Cardiac muscle cell (in vitro differentiated cells and primary cell): ENCODE measurements around the gene XXYLT1. TPM values are rescaled to one million over a fixed set of nuclear protein-coding genes. Genes with fewer than 3 reads are reported as not detected.

Experiments used
- DNase-seq, 2 donors: peaks; one replicate each; pipeline versions ENCODE4 v3.0.0 to v3.0.0-alpha.2; 2010 to 2017; ENCODE audit warnings: low read depth in 1 of 2, low spot score in 1 of 2
- H3K27ac ChIP-seq: fragments of 200-600 bp; sonication (generic); 2 replicates; pipeline ENCODE4 v1.5.1; 2016
- H3K27me3 ChIP-seq: fragments of 200-600 bp; sonication (generic); 2 replicates; pipeline ENCODE4 v1.6.0; 2016; ENCODE audit warnings: control low read depth
- H3K36me3 ChIP-seq: fragments of 200-600 bp; sonication (generic); 2 replicates; pipeline ENCODE4 v1.5.1; 2016; ENCODE audit warnings: control low read depth
- H3K4me1 ChIP-seq: fragments of 200-600 bp; sonication (generic); 2 replicates; pipeline ENCODE4 v1.8.1; 2017; ENCODE audit warnings: low read depth, mild to moderate bottlenecking, mixed run types
- H3K4me3 ChIP-seq: fragments of 200-600 bp; sonication (generic); 2 replicates; pipeline ENCODE4 v1.5.1; 2016; ENCODE audit warnings: mild to moderate bottlenecking
- H3K9me3 ChIP-seq: fragments of 200-600 bp; sonication (generic); 2 replicates; pipeline ENCODE4 v1.5.1; 2017; ENCODE audit warnings: low read depth, mild to moderate bottlenecking, control low read depth
- polyA plus RNA-seq: library from polyadenylated mRNA; unstranded; fragments of >200 nt; fragmentation: Nextera tagmentation; extraction: Ambion mirVana; gene quantifications from 2 replicates; pipeline ENCODE4 v1.2.1, GENCODE V29; 2016
- total RNA-seq: library from RNA; depleted of rRNA; stranded (reverse); fragments of >200 nt; gene quantifications from 2 replicates; pipeline ENCODE4 v1.2.3, GENCODE V29; 2016
- TF ChIP-seq, protein P1 (sequence below): IDR thresholded peaks from 2 replicates; pipeline ENCODE4 v1.5.1; 2012; ENCODE audit warnings: low read depth, mild to moderate bottlenecking, low read length

The XXYLT1 gene
- total and polyA plus RNA-seq, 2 experiments from 2014 or later = 52.5 to 62.2 TPM

GRCh38 chr3:195140410-195140809 lies 130.5 kb downstream of the XXYLT1 start:
- Histone ChIP-seq H3K4me1 (no peaks in the 10 kb centered on the region), H3K4me3 (no peak overlapping the region), H3K27ac (no peak overlapping the region), H3K27me3 (no peaks in the 10 kb centered on the region), H3K36me3 (no peaks in the 10 kb centered on the region), H3K9me3 (no peaks in the 10 kb centered on the region)
- DNase-seq = no peak
- TF ChIP-seq, protein P1, sequence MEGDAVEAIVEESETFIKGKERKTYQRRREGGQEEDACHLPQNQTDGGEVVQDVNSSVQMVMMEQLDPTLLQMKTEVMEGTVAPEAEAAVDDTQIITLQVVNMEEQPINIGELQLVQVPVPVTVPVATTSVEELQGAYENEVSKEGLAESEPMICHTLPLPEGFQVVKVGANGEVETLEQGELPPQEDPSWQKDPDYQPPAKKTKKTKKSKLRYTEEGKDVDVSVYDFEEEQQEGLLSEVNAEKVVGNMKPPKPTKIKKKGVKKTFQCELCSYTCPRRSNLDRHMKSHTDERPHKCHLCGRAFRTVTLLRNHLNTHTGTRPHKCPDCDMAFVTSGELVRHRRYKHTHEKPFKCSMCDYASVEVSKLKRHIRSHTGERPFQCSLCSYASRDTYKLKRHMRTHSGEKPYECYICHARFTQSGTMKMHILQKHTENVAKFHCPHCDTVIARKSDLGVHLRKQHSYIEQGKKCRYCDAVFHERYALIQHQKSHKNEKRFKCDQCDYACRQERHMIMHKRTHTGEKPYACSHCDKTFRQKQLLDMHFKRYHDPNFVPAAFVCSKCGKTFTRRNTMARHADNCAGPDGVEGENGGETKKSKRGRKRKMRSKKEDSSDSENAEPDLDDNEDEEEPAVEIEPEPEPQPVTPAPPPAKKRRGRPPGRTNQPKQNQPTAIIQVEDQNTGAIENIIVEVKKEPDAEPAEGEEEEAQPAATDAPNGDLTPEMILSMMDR = no peak

GRCh38 chr3:195139876-195140240 lies 131.1 kb downstream of the XXYLT1 start:
- Histone ChIP-seq H3K36me3 (no peaks in the 10 kb centered on the region), H3K4me1 (no peaks in the 10 kb centered on the region), H3K9me3 (no peaks in the 10 kb centered on the region), H3K27ac (no peak overlapping the region), H3K27me3 (no peaks in the 10 kb centered on the region), H3K4me3 (no peak overlapping the region)
- TF ChIP-seq, protein P1 = no peak
- DNase-seq = no peak

GRCh38 chr3:195139091-195139875 lies 131.7 kb downstream of the XXYLT1 start:
- TF ChIP-seq, protein P1 = no peak
- no peaks in the 10 kb centered on the region for H3K36me3 ChIP-seq
- no peak overlapping the region for H3K4me3 ChIP-seq
- H3K9me3 ChIP-seq = no peaks in the 10 kb centered on the region
- no peaks in the 10 kb centered on the region for H3K4me1 ChIP-seq
- H3K27ac ChIP-seq = no peak overlapping the region
- H3K27me3 ChIP-seq = no peaks in the 10 kb centered on the region
- DNase-seq = no peak

- TF ChIP-seq, protein P1 = no peak
- no peaks in the 10 kb centered on the region for H3K4me1 ChIP-seq
- no peak overlapping the region for H3K4me3 ChIP-seq
- no peak for DNase-seq
- no peaks in the 10 kb centered on the region for H3K36me3 ChIP-seq
- no peaks in the 10 kb centered on the region for H3K9me3 ChIP-seq
- no peaks in the 10 kb centered on the region for H3K27me3 ChIP-seq
- H3K27ac ChIP-seq = no peak overlapping the region
Measured at GRCh38 chr3:195137638-195138588, 133.0 kb downstream of the XXYLT1 start.

DNA sequence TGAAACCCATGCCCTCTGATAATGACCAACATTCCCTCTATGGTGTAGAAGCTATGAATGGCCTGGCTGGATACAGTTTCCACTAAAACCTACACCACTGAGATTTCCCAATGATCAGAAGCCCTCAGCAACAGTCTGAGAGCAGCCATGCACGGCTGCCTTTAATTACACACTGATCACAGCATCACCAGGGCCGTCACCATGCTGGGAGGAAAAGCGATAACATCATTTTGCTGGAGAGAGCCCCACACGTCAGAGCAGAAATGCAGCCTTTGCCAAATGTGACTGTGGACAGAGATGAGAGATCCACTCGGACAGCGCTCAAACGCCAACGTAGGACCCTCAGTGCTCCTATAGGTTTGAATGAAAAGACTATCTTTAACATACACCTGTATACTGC lies 135.0 kb downstream of the XXYLT1 start:
- no peak overlapping the region for H3K27ac ChIP-seq
- TF ChIP-seq, protein P1 = no peak

More for the DNA sequence above, 135.0 kb downstream of the XXYLT1 start:
- no peaks in the 10 kb centered on the region for H3K9me3 ChIP-seq
- no peak overlapping the region for H3K4me3 ChIP-seq
- no peak for DNase-seq
- H3K27me3 ChIP-seq = no peaks in the 10 kb centered on the region
- no peaks in the 10 kb centered on the region for H3K36me3 ChIP-seq
- peaks cover 11% of the 10 kb centered on the region for H3K4me1 ChIP-seq
